GM19463 (cell line): ENCODE results near the gene CCSER1.
A peak's percentile ranks its signal among the peaks of the same experiment; 100 is the strongest.
"Not testable (repeated sequence)": the region's sequence is repeated elsewhere in the genome, so short reads cannot be mapped to it uniquely, and the experiment has no call there.

Experiments used
- ATAC-seq: cut with Tn5 transposase; IDR thresholded peaks from one replicate; pipeline ENCODE4 v1.9.1; 2021; ENCODE audit warnings: mild to moderate bottlenecking, moderate library complexity; ENCODE audit not compliant: unreplicated experiment

CCSER1 gene

DNA sequence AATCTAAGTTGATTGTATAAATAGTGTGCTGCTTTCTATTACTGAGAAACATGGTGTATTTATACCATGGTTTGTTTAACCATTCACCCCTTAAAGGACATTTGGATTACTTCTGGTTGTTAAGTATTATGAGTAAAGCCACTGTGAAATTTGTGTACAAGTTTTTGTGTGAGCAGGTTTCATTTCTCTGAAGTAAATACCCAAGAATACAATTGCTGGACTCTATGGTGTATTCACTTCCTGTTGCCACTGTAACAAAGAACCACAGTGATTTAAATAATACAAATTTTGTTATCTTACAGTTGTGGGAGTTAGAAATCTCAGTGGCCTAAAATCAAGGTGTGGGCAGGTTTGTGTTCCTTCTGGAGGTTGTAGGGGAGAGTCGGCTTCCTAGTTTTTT is 869.6 kb downstream of the CCSER1 start:
- peak; percentile 72 for ATAC-seq

DNA sequence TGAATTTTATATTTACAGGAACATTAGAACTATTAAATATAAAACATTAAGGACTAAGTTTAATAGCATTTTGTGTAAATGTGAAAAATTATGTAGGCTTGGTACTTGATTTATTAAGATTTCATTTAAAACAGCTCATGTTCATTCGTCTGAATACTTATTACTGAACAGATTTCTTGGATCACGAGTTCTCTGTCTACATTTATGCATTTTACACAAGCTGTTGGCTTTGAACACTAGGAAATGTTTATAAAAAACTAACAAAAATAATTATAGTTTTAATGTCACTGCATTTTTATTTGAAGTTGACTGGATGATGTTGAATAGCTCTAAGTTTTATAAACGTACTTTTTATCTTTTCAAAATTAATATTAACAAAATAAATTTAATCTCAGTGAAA is 888.7 kb downstream of the CCSER1 start:
- ATAC-seq: no peak

DNA sequence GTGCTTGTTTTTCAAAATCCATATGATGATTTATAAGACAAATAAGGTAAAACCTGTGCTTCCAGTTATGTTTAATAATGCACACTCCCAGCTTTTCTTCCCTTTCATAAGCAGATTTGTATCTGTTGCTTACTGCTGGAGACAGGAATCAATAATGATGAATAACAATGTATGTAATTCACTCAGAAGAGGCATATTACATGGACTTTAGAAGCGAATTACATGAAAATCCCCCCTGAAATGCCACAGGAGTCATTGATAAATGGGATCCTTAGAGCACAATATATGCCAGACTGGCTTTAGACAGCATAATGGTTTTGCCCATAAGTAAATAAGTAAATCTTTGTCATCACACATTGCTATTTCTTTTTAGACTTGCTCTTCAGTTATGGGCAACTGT is 892.3 kb downstream of the CCSER1 start:
- no peak for ATAC-seq

DNA sequence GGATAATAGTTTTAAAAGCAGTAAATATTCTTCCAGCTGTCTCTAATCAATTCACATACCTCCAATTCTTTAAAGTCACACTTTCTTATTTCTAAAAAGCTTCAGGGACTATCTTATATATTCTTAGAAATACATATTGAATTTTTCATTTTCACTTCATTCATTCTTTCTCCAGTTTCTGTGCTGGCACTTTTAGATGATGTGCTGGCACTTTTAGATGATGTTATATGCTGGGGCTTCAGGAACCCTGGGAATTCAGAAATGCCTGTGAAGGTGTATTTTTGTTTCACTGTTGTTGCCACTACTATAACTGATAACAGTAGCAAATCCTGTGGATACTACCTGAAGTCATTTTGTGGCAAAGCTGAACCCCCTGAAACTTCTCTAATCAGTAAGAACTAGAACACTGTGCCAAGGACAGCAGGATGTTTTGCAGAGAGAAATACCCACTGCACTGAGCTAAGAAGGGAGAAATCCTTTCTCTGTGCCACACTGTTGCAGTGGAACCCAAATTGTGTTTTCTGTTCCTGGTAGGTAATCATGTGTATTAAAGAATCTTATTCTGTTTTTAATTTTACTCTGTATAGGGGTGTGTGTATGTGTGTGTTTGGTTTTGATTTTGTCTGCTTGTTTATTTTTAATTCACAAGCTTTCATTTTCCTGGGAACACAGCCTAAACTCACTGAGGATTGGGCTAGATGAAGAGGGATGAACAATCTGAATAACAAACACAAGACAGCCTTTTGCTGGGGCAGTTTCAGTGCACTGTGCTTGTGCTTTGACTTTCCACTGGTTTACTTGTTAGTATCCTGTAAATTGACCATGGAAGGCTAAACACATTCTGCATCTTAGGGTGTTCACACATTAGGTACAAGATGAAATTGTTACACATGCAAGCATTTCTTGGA is 898.3 kb downstream of the CCSER1 start:
- no peak for ATAC-seq

DNA sequence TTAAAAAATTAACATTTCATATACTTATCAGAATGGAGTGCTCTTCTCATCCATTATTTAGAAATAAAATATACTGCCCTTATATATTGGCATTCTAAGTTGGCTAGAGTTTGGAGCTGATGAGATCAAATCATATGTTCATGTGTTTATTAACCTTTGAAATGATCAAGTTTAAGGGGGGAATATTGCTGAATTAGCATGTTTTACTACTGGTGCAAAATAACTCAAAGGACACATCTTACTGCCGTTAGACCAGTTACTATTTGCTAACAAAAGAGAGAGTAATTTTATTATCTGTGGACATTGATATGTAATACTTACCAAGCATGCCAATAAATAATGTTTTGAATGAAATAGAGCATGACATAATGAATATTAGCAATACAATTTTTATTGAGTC is 901.0 kb downstream of the CCSER1 start:
- no peak for ATAC-seq

DNA sequence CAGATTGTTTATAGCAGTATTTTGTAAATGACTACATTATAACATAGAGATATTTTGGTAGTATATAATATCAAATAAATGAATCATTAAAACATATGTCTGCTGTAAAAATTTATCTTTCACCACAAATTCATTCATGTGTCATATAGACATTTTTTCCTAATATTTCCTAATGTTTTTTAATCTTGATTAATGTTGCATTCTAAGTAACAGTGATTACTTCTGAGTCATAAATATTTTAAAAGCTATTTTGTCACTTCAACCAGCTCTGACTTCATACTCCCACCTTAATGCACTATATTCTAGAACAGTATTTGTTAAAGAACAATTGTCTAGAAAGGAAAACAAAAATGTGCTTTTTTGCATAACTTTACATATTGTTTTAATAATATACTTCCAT is 904.6 kb downstream of the CCSER1 start:
- ATAC-seq: no peak

DNA sequence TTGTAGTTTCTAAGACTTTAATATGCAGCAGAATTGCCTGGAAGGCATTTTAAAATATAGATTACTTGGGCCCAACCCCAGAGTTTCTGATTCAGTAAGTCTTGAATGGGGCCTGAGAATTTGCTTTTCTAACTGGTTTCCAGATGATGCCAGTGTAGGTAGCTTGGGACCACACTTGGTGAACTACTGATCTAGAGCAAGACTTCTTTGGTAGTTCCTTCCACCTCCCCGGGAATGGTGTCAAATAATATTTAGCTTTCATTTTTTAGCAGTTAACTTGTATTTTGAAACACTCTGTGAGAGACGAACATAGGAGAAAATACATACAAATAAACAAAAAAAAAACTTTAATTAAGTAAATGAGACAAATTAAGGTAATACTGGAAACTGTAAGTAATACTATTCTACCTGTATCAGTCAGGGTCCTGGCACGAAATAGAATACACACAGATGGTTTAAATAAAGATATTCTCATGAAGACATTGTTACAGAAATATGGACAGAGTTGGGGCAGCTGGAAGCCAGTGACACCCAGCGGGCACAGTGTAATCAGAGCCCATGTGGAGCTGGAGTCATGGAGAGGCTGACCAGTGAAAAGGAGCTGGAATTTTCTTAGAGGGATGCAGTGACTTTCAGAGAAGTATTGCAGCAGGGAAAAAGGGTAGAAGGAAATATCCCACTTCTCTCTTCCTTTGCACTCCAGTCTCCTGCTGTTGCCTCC is 905.7 kb downstream of the CCSER1 start:
- no peak for ATAC-seq

DNA sequence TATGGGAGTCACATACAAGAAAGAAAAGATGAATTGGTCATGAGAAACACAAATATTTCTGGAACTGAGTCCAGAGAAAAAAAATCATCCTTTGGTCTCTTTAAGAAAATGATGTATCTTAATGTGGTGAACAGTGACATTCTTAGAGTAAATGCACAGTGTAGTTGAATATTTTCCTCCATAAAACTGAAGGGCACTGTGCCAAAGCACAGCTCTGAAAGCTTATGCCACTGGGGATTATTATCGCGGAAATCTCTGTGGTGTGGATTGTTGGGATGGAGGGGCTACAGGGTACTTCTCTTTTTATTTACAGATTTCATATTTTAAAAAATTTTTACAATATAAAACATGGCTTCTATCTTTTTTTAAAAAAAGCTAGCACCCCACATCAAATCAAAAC is 908.1 kb downstream of the CCSER1 start:
- no peak for ATAC-seq

DNA sequence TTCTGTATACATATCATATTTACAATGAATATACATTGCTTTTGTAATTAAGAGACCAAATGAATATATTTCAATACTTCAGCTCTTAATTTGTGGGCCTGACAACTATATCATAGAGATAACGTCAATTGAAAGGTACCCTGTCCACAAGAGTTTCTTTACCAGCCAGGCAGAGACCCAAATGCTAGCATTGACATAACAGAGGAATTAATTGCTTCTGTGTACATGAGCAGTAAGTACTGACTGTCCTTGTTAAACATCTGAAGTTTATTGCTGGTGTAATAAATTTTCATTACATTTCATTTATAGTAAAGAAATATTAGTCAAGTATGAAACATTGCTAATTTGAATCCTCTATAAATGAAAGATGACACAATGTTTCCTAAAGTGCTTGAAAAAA is 910.8 kb downstream of the CCSER1 start:
- ATAC-seq: no peak

DNA sequence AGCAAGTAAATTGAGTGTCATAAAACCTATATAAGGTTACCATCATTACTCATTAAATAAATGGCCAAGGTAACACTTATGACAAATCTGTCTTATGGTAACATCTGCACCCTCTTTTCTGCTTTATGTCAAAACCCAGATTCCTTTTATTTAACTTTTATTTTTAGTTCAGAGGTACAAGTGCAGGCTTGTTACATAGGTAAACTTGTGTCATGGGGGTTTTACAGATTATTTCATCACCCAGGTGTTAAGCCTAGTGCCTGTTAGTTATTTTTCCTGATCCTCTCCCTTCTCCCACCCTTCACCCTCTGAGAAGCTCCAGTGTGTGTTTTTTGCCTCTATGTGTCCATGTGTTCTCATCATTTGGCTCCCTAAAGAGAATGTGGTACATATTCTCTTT is 930.7 kb downstream of the CCSER1 start:
- no peak for ATAC-seq

DNA sequence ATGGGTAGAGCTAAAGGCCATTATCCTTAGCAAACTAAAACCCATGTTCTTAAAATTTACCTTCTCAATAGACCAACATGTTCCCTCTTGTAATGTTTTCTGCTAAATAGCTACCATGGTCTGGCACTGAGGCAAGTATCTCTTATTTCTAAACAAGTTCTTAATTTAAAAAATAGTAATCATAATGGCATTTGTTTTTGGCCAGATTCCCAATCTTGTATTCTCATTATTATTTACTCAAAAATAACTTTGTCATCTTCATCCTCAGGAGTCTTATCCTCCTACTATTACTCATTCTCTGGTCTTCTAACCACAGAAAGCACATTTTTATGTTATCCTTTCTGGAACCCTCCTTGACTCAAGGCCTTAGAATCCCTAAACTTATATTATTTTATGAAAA is 931.2 kb downstream of the CCSER1 start:
- ATAC-seq: no peak

DNA sequence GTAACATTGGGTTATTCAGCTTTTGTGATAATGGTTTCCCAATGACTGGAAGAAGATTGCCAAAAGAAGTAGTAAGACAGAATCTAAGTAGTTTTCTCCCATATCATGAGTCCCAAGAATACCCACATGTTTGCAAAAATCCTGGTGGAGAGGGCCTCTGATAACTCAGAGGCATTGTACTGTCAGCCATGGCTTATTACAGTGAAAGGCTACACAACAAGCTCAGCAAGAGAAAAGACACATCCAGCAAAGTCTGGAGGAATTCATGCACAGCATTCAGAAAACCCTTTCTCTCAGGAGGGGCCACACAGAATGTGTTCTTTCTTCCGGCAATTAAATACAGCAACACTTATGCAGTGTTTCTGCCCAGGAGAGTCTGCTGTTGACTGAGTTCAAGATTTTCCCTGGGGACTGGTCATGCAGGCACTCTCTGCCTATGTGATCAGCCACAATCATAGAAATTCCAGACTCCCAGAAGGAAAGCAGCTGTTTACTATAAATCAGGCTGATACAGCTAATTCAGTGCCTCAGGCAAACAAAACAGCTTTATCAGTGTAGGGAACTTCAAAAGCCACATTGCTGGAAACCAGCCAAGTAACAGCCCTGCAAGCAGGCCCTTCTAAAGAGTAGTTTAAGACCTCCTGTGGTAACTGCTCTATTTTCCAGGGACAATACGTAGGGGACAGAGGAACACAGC is 937.1 kb downstream of the CCSER1 start:
- no peak for ATAC-seq

DNA sequence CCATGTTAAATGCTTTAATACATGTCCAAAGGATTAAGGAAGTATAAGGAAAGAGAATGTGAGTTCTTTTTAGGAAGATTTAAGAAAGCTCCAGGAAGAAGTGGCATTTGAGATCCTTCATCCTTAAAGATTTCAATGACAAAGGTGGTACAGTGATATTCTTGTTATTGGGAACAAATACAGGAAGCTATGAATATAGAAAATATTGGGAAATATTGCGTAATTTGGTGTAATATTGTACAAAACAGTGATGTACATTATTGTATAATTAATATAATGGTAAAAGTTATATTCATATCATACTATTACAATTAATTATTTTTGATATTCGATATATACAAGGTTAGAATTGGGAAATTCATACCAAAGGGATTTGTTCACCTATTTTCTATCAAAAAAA is 937.9 kb downstream of the CCSER1 start:
- no peak for ATAC-seq

DNA sequence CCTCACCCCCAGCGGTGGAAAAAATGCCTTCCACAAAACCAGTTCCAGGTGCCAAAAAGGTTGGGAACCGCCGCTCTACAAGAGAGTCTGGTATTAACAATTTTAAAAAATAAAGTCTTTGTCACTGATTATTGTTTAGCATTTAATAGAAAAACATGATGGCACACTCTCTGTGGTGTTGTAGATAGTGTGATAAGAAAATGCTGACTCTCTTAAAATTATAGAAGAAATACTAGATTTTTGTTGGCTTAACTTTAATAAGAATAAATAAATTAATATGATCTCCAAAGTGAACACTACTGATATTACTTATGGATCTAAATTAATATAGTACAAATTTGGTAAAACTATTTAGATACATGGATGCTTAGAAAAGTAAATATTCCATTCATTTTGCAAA is 943.5 kb downstream of the CCSER1 start:
- no peak for ATAC-seq

DNA sequence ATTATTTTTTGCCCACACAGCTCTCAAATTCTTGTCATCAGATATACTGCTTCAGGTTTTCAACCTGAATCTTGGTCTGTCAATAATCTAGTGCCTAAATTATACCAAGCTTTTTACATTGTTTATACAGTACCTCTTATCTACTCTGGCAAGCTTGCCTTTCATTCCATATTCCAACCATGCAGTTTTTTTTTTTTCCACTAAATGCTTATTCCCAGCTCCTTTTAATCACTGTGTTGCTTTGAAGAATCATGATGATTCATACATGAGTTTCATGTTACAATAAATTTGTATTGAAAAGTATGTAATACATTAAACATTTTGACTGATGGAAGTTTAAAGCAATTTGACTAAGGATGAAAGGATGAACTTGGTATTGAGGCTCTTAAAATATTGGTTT is 949.0 kb downstream of the CCSER1 start:
- no peak for ATAC-seq

DNA sequence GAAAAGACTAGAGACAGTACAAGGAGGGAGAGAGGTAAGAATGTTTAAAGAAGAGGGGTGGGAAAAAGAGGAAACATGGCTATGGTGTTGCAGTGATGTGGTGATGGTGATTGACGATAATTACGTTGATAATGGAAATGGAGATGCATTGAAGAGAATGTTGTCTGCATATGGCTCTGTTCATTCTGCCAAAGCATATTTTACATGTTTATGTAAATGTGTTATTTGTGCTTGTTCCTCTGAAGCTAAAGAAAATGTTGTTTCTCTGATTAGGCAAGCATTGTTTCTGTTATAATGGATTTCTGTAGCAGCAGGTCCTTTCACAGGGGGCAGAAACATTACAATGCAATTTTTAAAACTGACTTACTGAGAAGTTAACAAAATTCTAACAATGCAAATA is 958.8 kb downstream of the CCSER1 start:
- ATAC-seq: no peak

DNA sequence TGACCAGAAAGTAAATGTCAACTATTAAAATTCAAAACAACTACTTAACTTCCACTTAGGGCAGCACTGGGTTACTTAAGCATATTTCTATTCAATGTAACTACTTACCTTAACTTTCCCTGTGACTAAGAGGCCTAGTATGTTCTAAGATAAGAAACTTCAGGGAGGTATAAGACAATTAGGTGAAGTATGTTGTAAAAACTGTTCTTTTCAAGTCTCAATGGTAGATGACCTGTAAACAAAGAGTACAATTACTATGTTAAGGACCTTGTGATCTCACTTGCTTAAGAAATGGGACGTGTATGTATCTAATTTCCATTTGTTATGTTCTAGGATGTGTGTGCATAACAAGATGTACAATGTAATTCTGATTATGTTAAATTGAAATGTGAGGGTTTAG is 960.5 kb downstream of the CCSER1 start:
- no peak for ATAC-seq

DNA sequence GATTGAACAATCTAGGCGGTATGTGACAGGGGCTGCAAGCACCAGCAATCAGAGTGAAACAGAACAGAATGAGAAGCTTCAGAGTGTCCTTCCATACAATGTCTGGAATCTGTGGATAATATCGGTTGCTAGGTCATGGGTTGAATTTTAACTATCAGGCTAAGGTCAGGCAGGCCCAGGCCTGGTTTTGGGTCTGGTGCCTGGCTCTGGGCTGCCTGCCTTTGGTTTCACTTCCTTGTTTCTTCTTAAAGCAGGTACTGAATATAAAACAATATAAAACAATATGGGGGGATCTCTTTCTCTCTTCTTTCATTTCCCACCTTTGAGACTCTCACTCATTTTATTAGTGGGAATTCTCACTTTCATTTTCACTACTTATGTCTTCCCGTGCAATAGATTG is 962.0 kb downstream of the CCSER1 start:
- ATAC-seq: peak; percentile 48

DNA sequence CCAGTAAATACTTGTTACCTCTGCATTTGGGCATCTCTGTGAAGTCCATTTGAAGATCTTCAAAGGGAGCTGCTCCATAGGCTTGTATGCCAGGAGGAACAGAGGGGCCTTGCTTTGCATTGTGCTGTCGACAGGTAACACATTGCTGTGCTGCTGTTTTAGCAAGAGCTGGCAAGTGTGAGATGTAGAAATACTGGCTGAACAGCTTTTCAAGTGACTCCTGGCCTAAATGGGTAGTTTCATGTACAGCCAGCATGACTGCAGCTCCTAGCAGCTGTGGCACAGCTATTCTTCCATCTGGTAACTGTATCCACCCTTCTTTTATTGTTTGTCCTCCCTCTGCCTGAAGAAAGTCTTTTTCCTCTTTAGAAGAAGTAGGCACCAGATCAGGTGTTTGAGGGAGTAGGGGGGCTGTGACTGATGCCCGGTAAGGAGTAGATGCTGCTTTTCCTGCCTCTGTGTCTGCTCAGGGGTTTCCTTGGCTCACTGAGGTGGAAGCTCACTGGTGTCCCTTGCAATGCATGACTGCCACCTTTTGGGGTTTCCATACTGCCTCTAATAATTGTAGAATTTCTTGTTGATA is 965.3 kb downstream of the CCSER1 start:
- ATAC-seq: no peak

DNA sequence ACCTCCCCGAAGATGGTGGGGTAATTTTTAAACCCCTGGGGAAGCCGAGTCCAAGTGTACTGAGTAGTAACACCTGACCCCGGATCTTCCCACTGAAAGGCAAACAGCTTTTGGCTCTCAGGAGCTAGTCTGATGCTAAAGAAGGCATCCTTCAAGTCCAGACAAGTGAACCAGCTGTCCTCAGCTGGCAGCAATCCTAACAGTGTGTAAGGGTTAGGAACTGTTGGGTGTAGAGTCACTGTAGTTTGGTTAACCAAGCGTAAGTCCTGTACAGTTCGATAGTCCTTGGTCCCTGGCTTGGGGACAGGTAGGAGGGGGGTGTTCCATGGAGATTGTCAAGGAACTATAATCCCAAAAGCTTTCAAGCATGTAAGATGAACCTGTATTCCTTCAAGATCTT is 967.0 kb downstream of the CCSER1 start:
- not testable (repeated sequence) for ATAC-seq

DNA sequence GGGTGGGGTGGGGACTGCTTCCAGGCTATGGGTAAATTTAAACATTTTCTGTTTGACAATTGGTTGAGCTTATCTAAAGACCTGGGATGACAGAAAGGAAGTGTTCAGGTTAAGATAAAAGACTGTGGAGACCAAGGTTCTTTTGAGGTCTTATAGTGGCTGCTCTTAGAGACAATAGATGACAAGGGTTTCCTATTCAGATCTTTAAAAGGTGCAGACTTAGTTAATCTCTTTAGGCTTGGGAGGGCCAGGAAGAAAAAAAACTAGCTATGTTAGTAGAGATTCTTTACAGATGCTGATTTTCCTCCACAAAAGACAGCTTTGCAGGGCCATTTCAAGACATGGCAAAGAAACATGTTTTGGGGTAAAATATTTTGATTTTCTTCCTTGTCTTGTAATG is 972.5 kb downstream of the CCSER1 start:
- no peak for ATAC-seq
